ENCODE results near the gene ZFAND3.

ZFAND3 gene

GRCh38 chr6:37798436-37799262 lies 20.9 kb upstream of the ZFAND3 start:
- no peak for DNase-seq

- DNase-seq, result no peak
Measured at GRCh38 chr6:37799263-37799644, 20.3 kb upstream of the ZFAND3 start.

GRCh38 chr6:37800703-37801604 lies 18.6 kb upstream of the ZFAND3 start:
- no peak for DNase-seq

GRCh38 chr6:37801605-37801940 lies 18.0 kb upstream of the ZFAND3 start:
- no peak for DNase-seq

GRCh38 chr6:37802810-37803209 lies 16.7 kb upstream of the ZFAND3 start:
- DNase-seq, result no peak

GRCh38 chr6:37804586-37804985 lies 14.9 kb upstream of the ZFAND3 start:
- no peak for DNase-seq

GRCh38 chr6:37806213-37806612 lies 13.3 kb upstream of the ZFAND3 start:
- DNase-seq, result no peak

GRCh38 chr6:37807656-37808055 lies 11.9 kb upstream of the ZFAND3 start:
- no peak for DNase-seq

GRCh38 chr6:37809197-37809543 lies 10.4 kb upstream of the ZFAND3 start:
- no peak for DNase-seq

- no peak for DNase-seq
Measured at GRCh38 chr6:37812841-37813240, 6.7 kb upstream of the ZFAND3 start.

GRCh38 chr6:37814374-37814773 lies 5.2 kb upstream of the ZFAND3 start:
- no peak for DNase-seq

- no peak for DNase-seq
Measured at GRCh38 chr6:37816599-37817375, 2.7 kb upstream of the ZFAND3 start.

GRCh38 chr6:37818536-37819176 lies 871 bp upstream of the ZFAND3 start:
- peak; percentile 90 to 97 (median 91) for DNase-seq

- DNase-seq, result peak; percentile 29 to 45 (median 39)
Measured at GRCh38 chr6:37819802-37820717, 533 bp downstream of the ZFAND3 start.

- DNase-seq, result no peak
Measured at GRCh38 chr6:37820718-37821079, 1.2 kb downstream of the ZFAND3 start.

GRCh38 chr6:37821446-37821845 lies 1.9 kb downstream of the ZFAND3 start:
- DNase-seq, result no peak

- no peak for DNase-seq
Measured at GRCh38 chr6:37822851-37823682, 3.5 kb downstream of the ZFAND3 start.

- no peak for DNase-seq
Measured at GRCh38 chr6:37824170-37824569, 4.6 kb downstream of the ZFAND3 start.

GRCh38 chr6:37826188-37826587 lies 6.7 kb downstream of the ZFAND3 start:
- no peak for DNase-seq

- no peak for DNase-seq
Measured at GRCh38 chr6:37826993-37827392, 7.5 kb downstream of the ZFAND3 start.
